GM20000 (cell line): Measurements from ENCODE around the gene FBXL13.
"Not testable (repeated sequence)": the region's sequence is repeated elsewhere in the genome, so short reads cannot be mapped to it uniquely, and the experiment has no call there.

Experiments
- DNase-seq: peaks from one replicate; pipeline ENCODE4 v3.0.0; 2012; ENCODE audit warnings: low spot score
- CTCF ChIP-seq: IDR thresholded peaks from 2 replicates; pipeline ENCODE4 v1.5.1; 2012; ENCODE audit warnings: mild to moderate bottlenecking, control low read depth; ENCODE audit errors: extremely low read depth, missing control alignments

FBXL13 gene

GRCh38 chr7:102973096-102973802 lies 101.3 kb downstream of the FBXL13 start:
- DNase-seq: no peak
- no peak for TF ChIP-seq CTCF

GRCh38 chr7:102967798-102968197 lies 106.8 kb downstream of the FBXL13 start:
- no peak for TF ChIP-seq CTCF
- no peak for DNase-seq

GRCh38 chr7:102966465-102966864 lies 108.1 kb downstream of the FBXL13 start:
- no peak for DNase-seq
- no peak for TF ChIP-seq CTCF

- not testable (repeated sequence) for DNase-seq
Measured at GRCh38 chr7:102961993-102962392, 112.6 kb downstream of the FBXL13 start.

- not testable (repeated sequence) for DNase-seq
Measured at GRCh38 chr7:102958004-102958403, 116.6 kb downstream of the FBXL13 start.

- not testable (repeated sequence) for DNase-seq
Measured at GRCh38 chr7:102954359-102954758, 120.2 kb downstream of the FBXL13 start.

- TF ChIP-seq CTCF: no peak
- DNase-seq: no peak
Measured at GRCh38 chr7:102953406-102953805, 121.2 kb downstream of the FBXL13 start.

- DNase-seq: no peak
- no peak for TF ChIP-seq CTCF
Measured at GRCh38 chr7:102951839-102952238, 122.8 kb downstream of the FBXL13 start.

GRCh38 chr7:102944241-102944640 lies 130.4 kb downstream of the FBXL13 start:
- DNase-seq: no peak
- TF ChIP-seq CTCF: no peak
